Inflammatory macrophage treated with lipopolysaccharide for 1 hour (primary cell): ENCODE data around the gene ORC1.
A peak's percentile ranks its signal among the peaks of the same experiment; 100 is the strongest.
"Not testable (repeated sequence)": the region's sequence is repeated elsewhere in the genome, so short reads cannot be mapped to it uniquely, and the experiment has no call there.

ENCODE experiments used
- DNase-seq, 2 donors: peaks; one replicate each; pipeline ENCODE4 v3.0.0-alpha.2; 2020 to 2022

ORC1 gene

GRCh38 chr1:52385376-52385775 lies 18.8 kb downstream of the ORC1 start:
- no peak for DNase-seq

GRCh38 chr1:52369851-52370250 lies 34.4 kb downstream of the ORC1 start:
- not testable (repeated sequence) for DNase-seq

GRCh38 chr1:52368383-52369172 lies 35.6 kb downstream of the ORC1 start:
- DNase-seq, result no peak

GRCh38 chr1:52367272-52367671 lies 37.0 kb downstream of the ORC1 start:
- DNase-seq, result no peak

GRCh38 chr1:52366517-52366827 lies 37.8 kb downstream of the ORC1 start:
- no peak for DNase-seq

- DNase-seq, result peak; percentile 97 to 99
Observed at GRCh38 chr1:52365746-52366516, 38.3 kb downstream of the ORC1 start, which contains the start of gene CC2D1B. Gene CC2D1B (minus strand): TSS chr1:52366205. CDS start chr1:52364620, 1,585 bp downstream.

GRCh38 chr1:52365071-52365745 lies 39.0 kb downstream of the ORC1 start:
- DNase-seq, result peak; percentile 75 to 77

- no peak for DNase-seq
Observed at GRCh38 chr1:52364235-52364839, 39.9 kb downstream of the ORC1 start.

GRCh38 chr1:52360595-52360968 lies 43.6 kb downstream of the ORC1 start:
- no peak for DNase-seq

GRCh38 chr1:52359676-52360594 lies 44.3 kb downstream of the ORC1 start:
- DNase-seq, result no peak

- DNase-seq, result no peak
Observed at GRCh38 chr1:52358851-52359497, 45.2 kb downstream of the ORC1 start.

- DNase-seq, result no peak
Observed at GRCh38 chr1:52357397-52357796, 46.8 kb downstream of the ORC1 start.

GRCh38 chr1:52356818-52357355 lies 47.3 kb downstream of the ORC1 start:
- no peak for DNase-seq

GRCh38 chr1:52355847-52356505 lies 48.2 kb downstream of the ORC1 start:
- no peak for DNase-seq

- DNase-seq, result no peak
Observed at GRCh38 chr1:52355436-52355835, 48.8 kb downstream of the ORC1 start.

- no peak for DNase-seq
Observed at GRCh38 chr1:52352690-52353089, 51.5 kb downstream of the ORC1 start.

- DNase-seq, result no peak
Observed at GRCh38 chr1:52348704-52349300, 55.4 kb downstream of the ORC1 start.

- DNase-seq, result no peak
Observed at GRCh38 chr1:52346653-52347052, 57.6 kb downstream of the ORC1 start.

GRCh38 chr1:52345252-52345651 lies 59.0 kb downstream of the ORC1 start:
- DNase-seq, result no peak

- DNase-seq, result peak in 1 of 2 donors; percentile 19
Observed at GRCh38 chr1:52343979-52344378, 60.2 kb downstream of the ORC1 start.
